Type B pancreatic cell (in vitro differentiated cells): Measurements from ENCODE around the gene NPAS3. TPM values are rescaled to one million over a fixed set of nuclear protein-coding genes. Genes with fewer than 3 reads are reported as not detected.

Experiments
- DNase-seq: peaks from one replicate; pipeline ENCODE4 v3.0.0; 2021; ENCODE audit warnings: mixed read lengths; ENCODE audit not compliant: unreplicated experiment; ENCODE audit errors: extremely low spot score
- H3K27ac Mint-ChIP-seq: 2 replicates; pipeline ENCODE4 v1.8.0; 2021; ENCODE audit warnings: mild to moderate bottlenecking, mixed read lengths
- H3K27me3 Mint-ChIP-seq: 2 replicates; pipeline ENCODE4 v1.8.0; 2021; ENCODE audit warnings: mixed read lengths
- H3K36me3 Mint-ChIP-seq: 2 replicates; pipeline ENCODE4 v1.8.0; 2021; ENCODE audit warnings: mixed read lengths
- H3K4me1 Mint-ChIP-seq: one replicate; pipeline ENCODE4 v1.8.0; 2021; ENCODE audit warnings: mixed read lengths; ENCODE audit not compliant: unreplicated experiment
- H3K4me3 Mint-ChIP-seq: 2 replicates; pipeline ENCODE4 v1.8.0; 2021; ENCODE audit warnings: mild to moderate bottlenecking, mixed read lengths
- H3K9me3 Mint-ChIP-seq: 2 replicates; pipeline ENCODE4 v1.8.0; 2021; ENCODE audit warnings: mixed read lengths
- total RNA-seq: library from RNA; stranded (reverse); gene quantifications from 2 replicates; pipeline ENCODE4 v1.2.1, GENCODE V29; 2021; ENCODE audit warnings: low replicate concordance
- TF ChIP-seq, protein P1 (sequence below): fragments of 200-600 bp; sonication (generic); conservative IDR thresholded peaks from 2 replicates; pipeline ENCODE4 v1.5.0; 2021; ENCODE audit warnings: antibody characterized with exemption, mild to moderate bottlenecking

Gene NPAS3
- total RNA-seq, 1 donor from 2014 or later: 8.7 TPM

DNA sequence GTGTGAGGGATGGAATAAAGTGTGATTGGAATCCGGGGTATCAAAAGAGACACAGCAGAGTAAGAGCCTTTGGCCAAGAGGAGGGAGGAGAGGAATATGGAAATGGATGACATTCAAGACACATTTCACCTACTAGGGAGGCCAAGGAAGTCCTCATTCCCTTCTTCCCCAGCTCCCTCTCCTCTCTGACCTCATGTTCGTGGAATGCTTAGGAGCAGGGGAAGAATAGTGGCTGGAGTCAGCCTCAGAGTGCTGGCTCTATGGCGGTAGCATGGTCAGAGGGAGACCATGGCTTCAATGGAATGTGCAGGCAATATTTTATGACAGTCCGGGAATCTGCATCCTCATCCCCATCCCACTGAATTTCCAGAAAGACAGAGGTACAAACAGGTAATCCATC is 815.6 kb downstream of the NPAS3 start:
- TF ChIP-seq, protein P1, sequence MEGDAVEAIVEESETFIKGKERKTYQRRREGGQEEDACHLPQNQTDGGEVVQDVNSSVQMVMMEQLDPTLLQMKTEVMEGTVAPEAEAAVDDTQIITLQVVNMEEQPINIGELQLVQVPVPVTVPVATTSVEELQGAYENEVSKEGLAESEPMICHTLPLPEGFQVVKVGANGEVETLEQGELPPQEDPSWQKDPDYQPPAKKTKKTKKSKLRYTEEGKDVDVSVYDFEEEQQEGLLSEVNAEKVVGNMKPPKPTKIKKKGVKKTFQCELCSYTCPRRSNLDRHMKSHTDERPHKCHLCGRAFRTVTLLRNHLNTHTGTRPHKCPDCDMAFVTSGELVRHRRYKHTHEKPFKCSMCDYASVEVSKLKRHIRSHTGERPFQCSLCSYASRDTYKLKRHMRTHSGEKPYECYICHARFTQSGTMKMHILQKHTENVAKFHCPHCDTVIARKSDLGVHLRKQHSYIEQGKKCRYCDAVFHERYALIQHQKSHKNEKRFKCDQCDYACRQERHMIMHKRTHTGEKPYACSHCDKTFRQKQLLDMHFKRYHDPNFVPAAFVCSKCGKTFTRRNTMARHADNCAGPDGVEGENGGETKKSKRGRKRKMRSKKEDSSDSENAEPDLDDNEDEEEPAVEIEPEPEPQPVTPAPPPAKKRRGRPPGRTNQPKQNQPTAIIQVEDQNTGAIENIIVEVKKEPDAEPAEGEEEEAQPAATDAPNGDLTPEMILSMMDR: no peak
- peaks cover 13% of the 10 kb centered on the region for H3K27me3 Mint-ChIP-seq
- no peak for DNase-seq
- peaks cover 4% of the 10 kb centered on the region for H3K36me3 Mint-ChIP-seq
- H3K27ac Mint-ChIP-seq: no peak overlapping the region
- no peaks in the 10 kb centered on the region for H3K9me3 Mint-ChIP-seq
- H3K4me3 Mint-ChIP-seq: no peak overlapping the region
- H3K4me1 Mint-ChIP-seq: no peaks in the 10 kb centered on the region

DNA sequence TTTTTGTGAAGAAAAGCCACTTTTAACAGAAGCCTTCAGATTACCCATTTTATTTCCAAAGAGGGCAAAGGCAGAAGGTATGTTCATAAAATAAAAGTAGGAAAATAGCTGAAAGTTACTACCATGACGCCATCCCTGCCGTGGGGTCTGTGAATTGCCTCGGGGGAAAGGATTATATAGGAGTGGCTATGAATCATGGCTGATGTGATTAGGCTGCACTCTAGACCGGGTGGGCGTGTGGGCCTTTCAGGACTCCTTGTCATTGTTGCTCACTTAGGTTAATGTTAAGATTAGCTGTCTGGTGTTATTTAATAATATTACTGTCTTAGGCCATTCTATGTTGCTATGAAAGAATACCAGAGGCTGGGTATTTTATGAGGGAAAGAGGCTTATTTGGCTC is 816.7 kb downstream of the NPAS3 start:
- H3K27ac Mint-ChIP-seq: no peak overlapping the region
- H3K4me3 Mint-ChIP-seq: no peak overlapping the region
- no peaks in the 10 kb centered on the region for H3K9me3 Mint-ChIP-seq
- H3K27me3 Mint-ChIP-seq: peaks cover 18% of the 10 kb centered on the region
- DNase-seq: no peak
- no peaks in the 10 kb centered on the region for H3K4me1 Mint-ChIP-seq
- TF ChIP-seq, protein P1: no peak
- H3K36me3 Mint-ChIP-seq: peaks cover 4% of the 10 kb centered on the region

DNA sequence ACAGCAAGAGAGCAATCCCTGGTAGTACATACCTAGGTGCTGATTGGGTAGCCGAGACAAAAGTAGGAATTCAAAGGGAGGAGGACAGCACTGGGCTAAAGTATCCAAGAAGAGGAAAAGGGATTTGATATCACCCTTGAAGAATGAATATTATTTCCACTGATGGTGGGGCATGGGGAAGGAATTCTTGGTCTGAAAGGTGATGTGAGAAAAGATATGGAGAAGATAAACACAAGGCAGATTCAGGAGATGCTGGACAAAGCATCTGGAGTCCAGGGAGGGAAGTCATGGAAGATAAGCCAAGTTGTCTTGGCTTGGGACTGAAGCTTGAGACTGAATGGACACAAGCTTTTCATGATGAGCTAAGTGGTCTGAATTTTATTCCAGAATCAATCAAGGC is 818.2 kb downstream of the NPAS3 start:
- Mint-ChIP-seq H3K36me3 (peaks cover 4% of the 10 kb centered on the region), H3K4me1 (no peaks in the 10 kb centered on the region), H3K4me3 (no peak overlapping the region), H3K9me3 (no peaks in the 10 kb centered on the region), H3K27me3 (peaks cover 15% of the 10 kb centered on the region), H3K27ac (no peak overlapping the region)
- TF ChIP-seq, protein P1: no peak
- no peak for DNase-seq

DNA sequence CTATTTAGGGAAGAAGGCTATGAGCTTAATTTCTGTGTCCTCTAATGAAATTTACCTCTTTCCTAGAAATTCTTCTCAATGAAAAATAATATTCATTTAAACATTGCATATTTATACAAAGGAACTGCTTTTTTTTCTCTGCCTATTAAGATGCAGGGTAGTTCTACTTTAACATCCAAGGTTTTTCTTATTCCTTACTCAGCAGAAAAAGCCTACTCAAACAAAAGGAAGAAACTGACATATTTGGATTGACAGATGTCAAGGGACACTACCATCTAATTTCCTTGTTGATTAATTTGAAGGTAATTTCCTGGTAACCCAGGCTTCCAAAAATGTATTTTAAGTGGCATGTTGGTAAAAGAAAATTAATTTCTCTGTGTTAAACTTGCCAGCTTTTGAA is 819.9 kb downstream of the NPAS3 start:
- Mint-ChIP-seq H3K36me3 (peaks cover 4% of the 10 kb centered on the region), H3K27ac (no peak overlapping the region), H3K9me3 (no peaks in the 10 kb centered on the region), H3K4me1 (no peaks in the 10 kb centered on the region), H3K4me3 (no peak overlapping the region), H3K27me3 (peaks cover 21% of the 10 kb centered on the region)
- DNase-seq: no peak
- TF ChIP-seq, protein P1: no peak

DNA sequence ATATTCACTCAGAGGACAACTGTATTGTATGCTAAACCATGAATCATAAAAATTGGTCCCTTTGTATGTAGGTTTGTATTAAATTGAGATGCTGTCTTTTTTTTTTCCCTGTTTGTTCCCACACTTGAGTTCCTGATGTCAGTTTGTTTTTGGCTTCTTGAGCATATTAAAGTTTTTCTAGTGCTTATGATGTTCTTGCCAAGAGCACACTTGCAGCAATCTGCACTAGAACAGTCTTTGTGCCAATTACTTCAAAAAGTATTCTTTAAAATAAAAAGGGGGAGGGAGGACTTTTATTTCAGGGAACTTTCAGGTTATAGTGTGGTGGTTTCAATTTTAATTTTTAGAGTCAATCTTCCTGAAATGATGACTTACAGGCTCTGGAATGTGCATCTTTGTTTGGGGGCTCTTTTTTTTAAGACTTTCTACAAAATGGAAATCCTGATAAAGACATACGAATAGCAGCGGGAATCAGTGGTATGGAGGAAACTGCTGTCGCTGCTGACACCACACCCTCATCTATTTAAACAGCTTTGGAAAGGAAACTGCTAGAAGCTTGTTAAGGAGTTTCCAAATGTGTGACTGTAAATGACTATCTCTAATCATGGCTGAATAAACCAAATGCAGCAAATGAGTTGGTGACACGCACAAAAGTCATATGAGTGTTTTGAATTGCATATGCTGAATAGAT is 823.6 kb downstream of the NPAS3 start:
- H3K4me3 Mint-ChIP-seq: no peak overlapping the region
- H3K27ac Mint-ChIP-seq: no peak overlapping the region
- TF ChIP-seq, protein P1: no peak
- H3K36me3 Mint-ChIP-seq: no peaks in the 10 kb centered on the region
- H3K9me3 Mint-ChIP-seq: no peaks in the 10 kb centered on the region
- peaks cover 32% of the 10 kb centered on the region for H3K4me1 Mint-ChIP-seq
- no peak for DNase-seq
- peaks cover 26% of the 10 kb centered on the region for H3K27me3 Mint-ChIP-seq
